ENCODE data around the gene CCDC6. TPM values are rescaled to one million over a fixed set of nuclear protein-coding genes. Genes with fewer than 3 reads are reported as not detected.

The CCDC6 gene
- total RNA-seq, 1 donor from 2014 or later = 55.4 TPM

- Mint-ChIP-seq H3K27me3 (no peaks in the 10 kb centered on the region), H3K4me1 (ENCODE audit: unreplicated experiment) (peaks cover 33% of the 10 kb centered on the region), H3K27ac (no peak overlapping the region), H3K4me3 (no peak overlapping the region), H3K36me3 (no peaks in the 10 kb centered on the region), H3K9me3 (peaks cover 8% of the 10 kb centered on the region)
- DNase-seq (ENCODE audit: extremely low spot score, unreplicated experiment) = no peak
- TF ChIP-seq CTCF (conservative IDR thresholded peaks at IDR 0.05) = no peak
These were observed 3.5 kb upstream of the CCDC6 start for GRCh38 chr10:59909815-59910214.

- no peaks in the 10 kb centered on the region for H3K36me3 Mint-ChIP-seq
- no peaks in the 10 kb centered on the region for H3K27me3 Mint-ChIP-seq
- peaks cover 43% of the 10 kb centered on the region for H3K4me1 Mint-ChIP-seq (ENCODE audit: unreplicated experiment)
- peaks cover 5% of the 10 kb centered on the region for H3K9me3 Mint-ChIP-seq
- peak overlapping the region; percentile 100 for H3K4me3 Mint-ChIP-seq
- TF ChIP-seq CTCF (conservative IDR thresholded peaks at IDR 0.05) = no peak
- DNase-seq (ENCODE audit: extremely low spot score, unreplicated experiment) = no peak
- peak overlapping the region; percentile 94 for H3K27ac Mint-ChIP-seq
These were observed 2.4 kb upstream of the CCDC6 start for GRCh38 chr10:59908808-59909143.

- H3K4me3 Mint-ChIP-seq = peak overlapping the region; percentile 100
- no peak for TF ChIP-seq CTCF (conservative IDR thresholded peaks at IDR 0.05)
- peaks cover 3% of the 10 kb centered on the region for H3K9me3 Mint-ChIP-seq
- DNase-seq (ENCODE audit: extremely low spot score, unreplicated experiment) = no peak
- no peaks in the 10 kb centered on the region for H3K27me3 Mint-ChIP-seq
- H3K36me3 Mint-ChIP-seq = peaks cover under 1% of the 10 kb centered on the region
- H3K4me1 Mint-ChIP-seq (ENCODE audit: unreplicated experiment) = peaks cover 48% of the 10 kb centered on the region
- H3K27ac Mint-ChIP-seq = peak overlapping the region; percentile 94
These were observed 1.8 kb upstream of the CCDC6 start for GRCh38 chr10:59907918-59908807.

- DNase-seq (ENCODE audit: extremely low spot score, unreplicated experiment) = no peak
- Mint-ChIP-seq H3K27me3 (no peaks in the 10 kb centered on the region), H3K4me3 (peak overlapping the region; percentile 100), H3K36me3 (peaks cover 5% of the 10 kb centered on the region), H3K27ac (peak overlapping the region; percentile 94), H3K4me1 (ENCODE audit: unreplicated experiment) (peaks cover 53% of the 10 kb centered on the region), H3K9me3 (peaks cover 3% of the 10 kb centered on the region)
- no peak for TF ChIP-seq CTCF (conservative IDR thresholded peaks at IDR 0.05)
These were observed 1.2 kb upstream of the CCDC6 start for GRCh38 chr10:59907537-59907917.

GRCh38 chr10:59905731-59906416 is 482 bp downstream of the CCDC6 start:
- no peak for DNase-seq (ENCODE audit: extremely low spot score, unreplicated experiment)
- Mint-ChIP-seq H3K36me3 (peaks cover 12% of the 10 kb centered on the region), H3K27ac (peak overlapping the region; percentile 97), H3K4me1 (ENCODE audit: unreplicated experiment) (peaks cover 56% of the 10 kb centered on the region), H3K9me3 (no peaks in the 10 kb centered on the region), H3K4me3 (peak overlapping the region; percentile 100), H3K27me3 (no peaks in the 10 kb centered on the region)
- TF ChIP-seq CTCF (conservative IDR thresholded peaks at IDR 0.05) = no peak

All from type B pancreatic cell (in vitro differentiated cells).